DMS153 treated with DMSO at 0.1 percent for 48 hours (cell line): Measurements from ENCODE around the gene TKTL2.
A peak's percentile ranks its signal among the peaks of the same experiment; 100 is the strongest.

ENCODE experiments used
- DNase-seq: peaks from one replicate; lab custom pipeline; 2025; ENCODE audit not compliant: unreplicated experiment; lab: John Stamatoyannopoulos, UW

TKTL2 gene, protein sequence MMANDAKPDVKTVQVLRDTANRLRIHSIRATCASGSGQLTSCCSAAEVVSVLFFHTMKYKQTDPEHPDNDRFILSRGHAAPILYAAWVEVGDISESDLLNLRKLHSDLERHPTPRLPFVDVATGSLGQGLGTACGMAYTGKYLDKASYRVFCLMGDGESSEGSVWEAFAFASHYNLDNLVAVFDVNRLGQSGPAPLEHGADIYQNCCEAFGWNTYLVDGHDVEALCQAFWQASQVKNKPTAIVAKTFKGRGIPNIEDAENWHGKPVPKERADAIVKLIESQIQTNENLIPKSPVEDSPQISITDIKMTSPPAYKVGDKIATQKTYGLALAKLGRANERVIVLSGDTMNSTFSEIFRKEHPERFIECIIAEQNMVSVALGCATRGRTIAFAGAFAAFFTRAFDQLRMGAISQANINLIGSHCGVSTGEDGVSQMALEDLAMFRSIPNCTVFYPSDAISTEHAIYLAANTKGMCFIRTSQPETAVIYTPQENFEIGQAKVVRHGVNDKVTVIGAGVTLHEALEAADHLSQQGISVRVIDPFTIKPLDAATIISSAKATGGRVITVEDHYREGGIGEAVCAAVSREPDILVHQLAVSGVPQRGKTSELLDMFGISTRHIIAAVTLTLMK

DNA sequence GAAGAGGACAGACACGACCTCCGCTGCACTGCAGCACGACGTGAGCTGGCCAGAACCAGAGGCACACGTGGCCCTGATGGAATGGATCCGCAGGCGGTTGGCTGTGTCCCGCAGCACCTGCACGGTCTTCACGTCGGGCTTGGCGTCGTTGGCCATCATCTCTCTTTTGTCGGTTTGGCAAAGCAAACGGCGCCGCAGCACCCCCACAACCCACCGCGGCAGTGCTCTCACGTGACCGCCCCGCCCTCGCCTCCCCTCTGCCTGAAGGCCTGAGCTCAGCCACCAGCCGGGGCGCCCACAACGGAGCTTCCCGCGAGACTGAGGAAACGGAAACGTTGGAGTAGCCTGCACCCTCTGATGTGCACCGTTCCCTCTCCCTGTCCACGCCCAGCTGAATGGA, at the start of gene TKTL2:
TSS of gene TKTL2 (minus strand) at position 179 of the 400 bp plus-strand sequence. CDS start at position 159, 20 bp downstream.
- no peak for DNase-seq

DNA sequence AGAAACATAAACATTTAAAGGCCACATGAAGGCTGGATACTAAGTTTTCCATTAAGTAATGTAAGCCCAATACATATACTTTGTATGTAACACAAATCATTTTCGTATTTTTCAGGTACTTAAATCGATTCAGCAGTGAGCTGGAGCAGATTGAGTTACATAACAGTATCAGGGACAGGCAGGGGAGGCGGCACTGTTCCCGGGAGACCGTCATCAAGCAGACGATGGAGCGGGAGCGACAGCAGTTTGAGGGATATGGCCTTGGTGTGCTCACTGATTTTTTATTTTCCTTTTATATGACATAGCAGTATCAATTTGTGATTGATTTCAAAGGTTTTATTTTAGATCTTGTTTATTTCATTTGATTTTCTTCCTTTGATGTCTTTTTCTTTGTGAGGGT, 41.6 kb upstream of the TKTL2 start:
- no peak for DNase-seq

DNA sequence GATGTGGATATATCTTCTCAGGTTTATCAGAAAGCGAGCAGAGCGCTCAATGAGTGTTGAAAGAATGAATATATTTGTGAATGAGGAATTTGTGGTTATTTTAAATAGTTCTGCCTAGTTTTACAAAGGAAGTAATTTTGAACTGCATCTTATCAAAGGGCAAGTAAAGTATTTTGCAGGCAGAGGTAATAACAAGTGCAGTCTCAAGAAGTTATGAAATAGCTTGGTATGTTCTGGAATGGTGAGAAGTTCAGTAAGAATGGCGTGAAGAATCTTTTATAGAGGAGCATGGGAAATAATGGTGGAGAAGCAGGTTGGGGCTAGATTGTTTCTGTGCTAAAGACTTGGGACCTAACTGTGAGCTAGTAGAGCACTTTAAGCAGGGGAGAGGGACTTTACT, 31.8 kb upstream of the TKTL2 start:
- no peak for DNase-seq

DNA sequence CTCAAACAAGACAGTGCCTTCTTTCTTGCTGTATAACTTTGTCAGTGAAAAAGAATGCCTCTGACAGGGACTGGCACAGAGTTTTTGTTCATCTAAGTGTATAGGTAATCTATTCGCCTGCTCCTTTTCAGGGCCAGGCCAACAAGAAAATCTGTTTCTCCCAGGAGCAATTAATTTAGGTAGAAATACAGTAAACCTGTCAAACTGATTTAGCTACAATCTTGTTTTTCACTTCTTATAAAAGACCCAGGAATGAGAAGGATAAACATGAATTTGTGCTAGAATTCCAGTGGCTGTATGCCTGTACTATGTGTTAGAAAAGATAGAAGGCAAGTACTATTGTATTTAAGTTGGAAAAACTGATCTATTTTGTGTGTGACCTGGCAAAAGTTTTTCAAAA, 27.0 kb upstream of the TKTL2 start:
- DNase-seq: no peak

DNA sequence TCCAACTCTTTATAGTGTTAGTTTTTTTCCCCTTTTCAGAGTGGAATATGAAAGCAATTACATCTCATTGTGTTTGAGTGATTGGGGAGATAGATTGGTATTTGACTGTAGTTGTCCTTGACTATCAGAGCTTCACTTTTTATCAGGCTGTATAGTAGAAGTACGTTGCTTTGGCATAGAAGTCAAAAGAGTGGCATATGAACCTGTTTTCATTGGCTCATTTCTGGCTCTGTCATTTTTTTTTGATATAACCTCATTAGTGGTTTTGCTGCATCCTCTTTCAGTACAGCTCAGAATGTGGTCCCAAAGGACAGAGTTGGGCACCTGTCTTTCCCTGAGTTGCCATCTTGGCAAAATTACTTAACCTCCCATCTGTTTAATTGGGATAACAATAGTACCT, 22.3 kb upstream of the TKTL2 start:
- DNase-seq: no peak

DNA sequence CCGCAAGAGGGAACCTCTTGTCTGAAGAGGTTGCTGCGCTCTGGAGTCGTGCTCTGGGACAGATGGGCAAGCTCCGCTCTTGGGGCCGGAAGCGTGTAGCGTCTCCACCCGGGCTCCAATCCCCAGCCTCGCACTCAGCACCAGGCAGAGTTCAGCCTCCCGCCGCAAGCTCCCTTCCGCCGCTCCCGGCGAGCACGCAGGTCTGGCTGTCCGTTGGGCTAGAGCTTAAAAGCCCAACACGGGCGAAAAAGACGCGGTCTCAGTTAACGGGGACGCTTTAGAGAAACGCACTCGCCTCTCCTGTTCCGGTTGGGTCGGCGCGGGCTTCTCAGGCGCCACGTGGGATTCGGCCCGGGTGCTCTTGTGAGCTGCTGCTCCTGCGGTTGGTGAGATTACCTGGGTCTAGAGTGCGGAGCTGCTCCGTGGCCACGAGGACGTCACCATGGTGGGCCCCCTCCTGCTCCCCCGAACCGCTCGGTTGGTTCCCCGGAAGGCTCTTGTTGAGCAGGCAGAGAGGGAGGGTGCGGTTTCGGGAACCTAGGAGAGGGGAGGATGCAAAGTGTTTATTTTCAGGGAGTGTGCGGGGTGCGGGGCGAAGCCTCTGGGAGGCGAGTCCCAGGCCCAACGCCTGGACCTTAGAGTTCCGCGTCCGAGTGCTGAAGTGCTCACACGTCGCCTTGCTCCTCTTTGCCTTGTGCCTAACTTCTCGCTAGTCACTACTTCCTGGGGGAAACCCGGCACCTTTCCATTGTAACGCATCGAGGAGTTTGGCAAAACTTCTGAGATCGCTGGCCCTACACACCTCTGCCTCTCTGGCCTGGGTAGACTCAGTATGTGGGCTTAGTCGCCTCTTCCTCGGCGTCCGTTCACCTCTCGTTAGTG, 21.0 kb upstream of the TKTL2 start, which contains the start of gene TMA16:
TSS of gene TMA16 (plus strand) at position 331 of the 882 bp plus-strand sequence. CDS start at position 443, 112 bp downstream.
- peak; percentile 76 for DNase-seq

DNA sequence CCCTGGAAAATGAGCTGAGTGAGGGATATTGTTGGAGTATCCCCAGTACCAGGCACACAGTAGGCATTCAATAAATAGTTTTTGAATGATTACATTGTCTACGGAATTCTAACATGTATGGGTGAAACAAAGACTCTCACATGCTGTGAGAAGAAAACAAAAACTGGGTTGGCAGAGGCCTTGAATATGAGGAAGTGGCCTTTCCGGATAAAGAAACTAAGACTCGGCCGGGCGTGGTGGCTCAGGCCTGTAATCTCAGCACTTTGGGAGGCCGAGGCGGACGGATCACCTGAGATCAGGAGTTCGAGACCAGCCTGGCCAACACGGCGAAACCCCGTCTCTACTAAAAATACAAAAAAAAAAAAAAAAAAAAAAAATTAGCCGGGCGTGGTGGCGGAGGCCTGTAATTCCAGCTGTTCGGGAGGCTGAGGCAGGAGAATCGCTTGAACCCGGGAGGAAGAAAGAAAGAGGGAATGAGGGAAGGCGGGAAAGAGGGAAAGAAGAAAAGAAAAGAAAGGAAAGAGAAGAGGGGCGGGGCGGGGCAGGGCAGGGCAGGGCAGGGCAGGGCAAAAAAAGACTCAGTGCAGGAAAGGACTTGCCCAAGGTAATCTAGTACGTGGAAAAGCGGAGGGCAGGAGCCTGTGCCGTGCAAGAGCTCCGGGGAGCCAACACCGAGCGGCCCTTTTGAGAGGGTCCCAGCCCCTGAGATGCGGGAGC, 20.2 kb upstream of the TKTL2 start:
- no peak for DNase-seq

DNA sequence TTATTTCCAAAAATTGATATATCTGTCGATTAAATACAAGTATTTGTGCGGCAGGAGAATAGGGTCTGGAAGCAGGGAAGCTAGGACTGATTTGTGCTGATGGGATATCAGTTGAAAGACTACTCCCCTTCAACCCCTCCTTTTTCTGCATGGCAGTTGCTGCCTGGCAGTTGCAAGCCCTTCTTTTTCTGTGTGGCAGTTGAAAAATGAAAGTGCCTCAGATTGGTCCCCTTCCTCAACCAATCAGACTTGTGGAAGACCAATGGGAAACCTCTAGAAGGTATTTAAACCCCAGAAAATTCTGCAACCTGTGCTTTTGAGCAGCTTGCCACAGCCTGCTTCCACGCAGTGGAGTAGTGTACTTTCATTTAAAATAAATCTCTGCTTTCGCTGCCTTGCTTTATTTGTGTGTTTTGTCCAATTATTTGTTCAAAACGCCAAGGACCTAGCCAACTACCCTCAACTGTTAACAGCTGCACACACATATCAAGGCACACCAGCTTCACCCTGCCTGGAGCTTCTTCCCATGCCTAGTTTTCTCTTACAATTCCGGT, 19.5 kb upstream of the TKTL2 start:
- DNase-seq: no peak

DNA sequence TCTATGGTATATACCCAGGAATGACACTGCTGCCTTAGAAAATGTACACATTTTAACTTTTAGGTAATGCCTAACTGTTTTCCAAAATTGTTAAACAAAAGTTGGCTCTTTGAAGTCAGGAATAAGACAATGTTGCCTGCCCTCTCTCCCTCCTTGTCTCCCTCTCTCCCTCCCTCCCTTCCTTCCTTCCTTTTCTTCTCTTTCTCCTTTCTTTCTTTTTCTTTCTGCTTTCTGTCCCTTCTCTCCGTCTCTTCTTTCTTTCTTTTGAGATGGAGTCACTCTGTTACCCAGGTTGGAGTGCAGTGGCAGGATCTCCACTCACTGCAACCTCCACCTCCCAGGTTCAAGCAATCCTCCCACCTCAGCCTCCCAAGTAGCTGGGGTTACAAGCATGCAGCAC, 16.4 kb upstream of the TKTL2 start:
- DNase-seq: no peak

DNA sequence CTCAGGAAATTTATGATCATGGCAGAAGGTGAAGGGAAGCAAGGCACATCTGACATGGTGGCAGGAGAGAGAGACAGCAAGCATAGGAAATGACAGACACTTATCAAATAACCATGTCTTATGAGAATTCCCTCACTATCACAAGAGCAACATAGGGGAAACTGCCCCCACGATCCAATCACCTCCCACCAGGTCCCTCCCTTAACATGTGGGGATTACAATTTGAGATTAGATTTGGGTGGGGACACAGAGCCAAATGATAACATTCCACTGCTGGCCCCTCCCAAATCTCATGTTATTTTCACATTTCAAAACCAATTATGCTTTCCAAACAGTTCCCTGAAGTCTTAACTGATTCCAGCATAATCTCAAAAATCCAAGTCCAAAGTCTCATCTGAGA, 12.8 kb upstream of the TKTL2 start:
- no peak for DNase-seq

DNA sequence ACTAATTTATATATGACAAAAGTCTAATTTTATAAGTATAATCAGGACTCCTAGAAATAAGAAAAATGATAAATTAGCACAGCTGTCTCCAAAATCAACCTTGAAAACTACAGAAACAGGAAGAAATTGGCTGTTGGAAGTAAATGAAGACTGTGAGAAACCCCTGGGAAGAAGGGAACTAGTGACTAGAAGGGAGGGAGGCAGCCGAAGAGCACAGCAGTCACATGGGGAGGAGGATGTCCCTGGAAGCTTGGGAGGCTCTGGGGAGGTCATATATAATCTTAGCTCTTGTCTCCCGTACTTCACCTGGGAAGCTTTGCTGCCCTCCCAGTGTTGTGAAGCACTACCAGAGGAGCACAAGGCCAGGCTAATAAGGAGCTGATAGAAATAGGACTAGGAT, 12.0 kb upstream of the TKTL2 start:
- DNase-seq: no peak

DNA sequence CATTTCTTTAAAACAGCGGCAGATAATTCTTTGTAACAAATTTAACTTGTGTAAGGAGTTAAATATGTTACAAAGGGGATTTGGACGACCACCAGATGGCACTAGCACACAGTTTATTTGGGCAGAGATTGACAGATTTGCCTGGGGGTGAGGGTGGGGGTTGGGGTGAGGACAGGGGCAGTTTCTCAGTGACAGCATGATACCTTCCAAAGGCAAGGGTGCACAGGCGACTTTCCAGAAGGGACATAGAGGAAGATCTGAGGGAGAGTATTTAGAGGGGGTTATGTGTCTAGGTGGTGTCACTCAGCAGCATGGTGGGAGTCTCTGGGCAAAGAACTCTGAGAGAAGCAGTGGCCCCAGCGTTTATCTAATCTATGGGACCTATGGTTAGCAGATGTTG, 11.4 kb upstream of the TKTL2 start:
- DNase-seq: no peak

DNA sequence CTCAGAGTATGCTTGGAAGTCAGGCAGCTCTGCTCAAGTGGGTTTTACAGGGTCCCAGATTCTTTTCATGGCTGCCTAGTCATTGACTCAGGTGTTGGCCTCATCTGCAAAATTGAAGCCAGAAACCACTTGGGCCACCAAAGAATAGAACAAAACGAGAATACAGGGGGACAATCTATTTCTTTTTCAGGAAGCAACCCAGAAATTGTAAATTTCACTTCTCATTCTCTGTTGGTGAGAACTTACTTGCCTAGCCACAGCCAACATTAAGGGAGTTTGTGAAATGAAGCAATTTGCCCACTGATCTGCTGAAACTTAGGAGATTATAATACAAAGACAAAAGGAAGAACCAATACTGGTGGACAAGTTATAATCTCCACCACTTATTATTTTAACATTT, 8.6 kb upstream of the TKTL2 start:
- no peak for DNase-seq

DNA sequence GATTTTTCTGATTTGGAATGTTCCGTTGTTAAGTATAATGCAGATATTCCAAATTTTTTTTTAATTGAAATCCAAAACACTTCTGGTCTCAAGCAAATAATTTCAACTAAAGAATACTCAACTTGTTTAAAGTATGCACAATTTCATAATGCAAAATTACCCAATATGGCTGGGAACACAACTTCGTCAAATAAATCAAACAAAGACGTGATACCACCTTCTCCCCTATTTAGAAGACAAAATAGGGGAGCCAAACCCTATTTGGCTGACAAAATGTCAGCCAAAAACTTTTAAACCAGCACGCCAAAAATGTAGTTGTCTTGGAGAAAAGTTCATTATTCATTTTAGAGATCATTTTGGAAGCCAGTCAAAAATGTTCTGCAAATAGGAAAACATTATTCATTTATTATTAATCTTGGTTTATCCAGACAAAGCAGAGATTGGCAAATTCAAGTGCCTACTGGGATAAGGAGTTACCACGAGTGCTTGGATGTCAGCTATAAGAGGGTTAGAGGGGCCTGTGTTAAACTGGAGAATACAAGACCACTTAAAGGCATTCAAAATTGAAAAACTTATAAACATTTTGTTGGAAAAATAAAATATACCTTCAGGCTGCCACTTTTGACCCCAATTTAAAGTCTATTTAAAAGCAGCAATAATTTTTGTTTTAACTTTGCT, 3.3 kb upstream of the TKTL2 start:
- no peak for DNase-seq

DNA sequence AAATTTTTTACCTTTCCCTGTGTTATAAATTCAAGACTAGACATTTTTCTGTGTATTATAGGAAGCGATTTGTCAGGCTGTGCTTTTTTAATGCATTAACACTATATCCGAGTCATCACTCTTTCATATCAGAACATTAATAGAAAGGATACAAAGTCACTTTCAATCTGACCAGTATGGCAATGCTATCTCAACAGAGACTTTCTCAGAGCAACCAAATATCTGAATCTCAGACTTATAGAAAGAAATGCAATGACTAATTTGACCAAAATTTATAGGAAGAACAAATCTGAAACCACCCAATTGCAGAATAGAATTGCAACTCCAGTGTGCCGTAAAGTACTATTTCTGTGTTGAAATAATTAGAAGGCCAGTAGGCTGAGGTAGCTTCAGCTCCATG, 473 bp upstream of the TKTL2 start:
- DNase-seq: no peak

DNA sequence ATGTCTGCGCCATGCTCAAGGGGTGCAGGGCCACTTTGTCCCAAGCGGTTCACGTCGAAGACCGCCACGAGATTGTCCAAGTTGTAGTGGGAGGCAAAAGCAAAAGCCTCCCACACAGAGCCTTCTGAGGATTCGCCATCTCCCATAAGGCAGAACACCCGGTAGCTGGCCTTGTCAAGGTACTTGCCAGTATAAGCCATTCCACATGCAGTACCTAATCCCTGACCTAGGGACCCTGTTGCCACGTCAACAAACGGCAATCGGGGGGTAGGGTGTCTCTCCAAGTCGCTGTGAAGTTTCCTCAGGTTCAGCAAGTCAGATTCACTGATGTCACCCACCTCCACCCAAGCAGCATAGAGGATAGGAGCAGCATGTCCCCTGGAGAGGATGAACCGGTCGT, 424 bp downstream of the TKTL2 start:
- DNase-seq: no peak

DNA sequence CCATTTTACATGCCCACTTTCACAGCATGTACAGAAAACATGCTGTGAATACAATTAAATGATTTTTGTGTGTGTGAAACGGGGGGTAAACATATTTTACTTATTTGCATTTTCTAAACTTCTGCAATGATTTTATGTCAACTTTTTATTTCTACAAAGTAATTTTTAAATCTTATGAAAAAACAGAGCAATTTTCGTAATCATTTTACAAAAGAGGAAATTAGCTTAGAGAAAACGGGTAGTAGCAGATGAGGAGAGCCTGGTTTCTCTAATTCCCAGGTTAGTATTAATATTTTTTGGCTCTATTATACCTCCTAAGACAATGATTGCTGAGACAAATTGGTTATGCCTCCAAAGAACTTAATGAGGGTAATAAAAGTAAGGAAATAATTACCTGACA, 3.2 kb downstream of the TKTL2 start:
- DNase-seq: no peak

DNA sequence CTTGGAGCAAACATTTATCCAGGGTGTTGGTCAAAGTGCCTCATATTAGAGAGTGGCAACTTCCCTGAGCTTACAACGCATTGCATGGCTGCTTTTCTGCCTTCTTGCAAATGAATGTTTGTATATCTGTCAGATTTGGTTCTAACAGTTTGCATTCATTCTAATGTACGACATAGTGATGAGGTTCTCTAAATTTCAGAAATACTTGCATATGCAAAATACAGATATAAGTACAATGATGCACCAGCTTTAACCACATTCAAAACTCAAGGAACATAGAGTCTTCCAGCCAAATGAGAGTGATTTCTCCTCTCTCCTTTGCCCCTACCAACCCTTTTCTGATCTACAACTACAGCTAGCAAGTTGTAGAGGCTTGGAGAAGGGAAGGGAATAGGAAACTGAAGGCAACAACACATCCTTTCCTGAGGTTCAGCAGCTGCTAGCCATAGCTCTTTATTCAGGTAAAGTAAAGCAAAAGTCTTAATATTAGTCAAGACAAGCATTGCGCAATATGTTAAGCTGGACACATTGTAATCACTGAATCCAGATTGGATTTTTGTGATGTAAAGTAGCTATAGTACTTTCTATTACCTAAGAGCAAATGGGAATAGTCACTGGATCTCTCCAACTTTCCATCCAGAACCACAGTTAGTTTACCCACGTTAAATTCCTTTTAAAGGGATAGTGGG, 6.3 kb downstream of the TKTL2 start:
- no peak for DNase-seq

DNA sequence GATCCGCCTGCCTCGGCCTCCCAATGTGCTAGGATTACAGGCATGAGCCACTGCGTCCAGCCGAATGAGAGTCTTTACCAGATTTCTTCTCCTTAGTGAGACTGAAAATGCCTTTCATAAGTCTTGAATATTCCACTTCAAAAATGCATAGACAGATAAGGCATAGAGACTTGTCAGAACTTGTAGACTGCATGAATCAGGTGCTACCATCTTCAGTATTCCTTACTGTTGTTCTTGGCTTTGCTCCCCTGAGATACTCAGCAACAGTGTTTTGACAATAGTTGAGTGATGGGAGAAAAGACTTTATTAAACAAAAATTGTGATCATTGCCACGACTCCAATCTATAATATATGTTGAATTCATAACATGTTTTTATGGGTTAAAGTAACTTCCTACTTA, 11.0 kb downstream of the TKTL2 start:
- DNase-seq: no peak
